GM12878 (cell line): ENCODE results near the gene ATXN1L. TPM values are rescaled to one million over a fixed set of nuclear protein-coding genes. Genes with fewer than 3 reads are reported as not detected.

Experiments
- ATF7 ChIP-seq: fragments of 450-650 bp; IDR thresholded peaks from 2 replicates; pipeline ENCODE4 v1.6.1; 2016; ENCODE audit warnings: low read depth, mild to moderate bottlenecking
- BCL3 ChIP-seq: IDR thresholded peaks from 2 replicates; pipeline ENCODE4 v1.6.1; 2011; ENCODE audit warnings: borderline replicate concordance, low read depth, mild to moderate bottlenecking, moderate library complexity, low read length; ENCODE audit not compliant: insufficient read depth, poor library complexity, severe bottlenecking
- DPF2 ChIP-seq: fragments of 450-650 bp; IDR thresholded peaks from 2 replicates; pipeline ENCODE4 v1.6.1; 2017; ENCODE audit warnings: mild to moderate bottlenecking
- HDAC6 ChIP-seq: fragments of 200-600 bp; sonication (generic); IDR thresholded peaks from one replicate; pipeline ENCODE4 v1.8.0; 2017; ENCODE audit warnings: antibody characterized with exemption; ENCODE audit not compliant: unreplicated experiment
- MLLT1 ChIP-seq: fragments of 450-650 bp; IDR thresholded peaks from 2 replicates; pipeline ENCODE4 v1.6.1; 2016; ENCODE audit warnings: mild to moderate bottlenecking
- MTA2 ChIP-seq: fragments of 450-650 bp; IDR thresholded peaks from 2 replicates; pipeline ENCODE4 v1.6.1; 2016; ENCODE audit warnings: low read depth, mild to moderate bottlenecking, moderate library complexity
- NBN ChIP-seq: fragments of 450-650 bp; IDR thresholded peaks from 2 replicates; pipeline ENCODE4 v1.6.1; 2016
- SKIL ChIP-seq: fragments of 450-650 bp; IDR thresholded peaks from 2 replicates; pipeline ENCODE4 v1.6.1; 2017; ENCODE audit warnings: mild to moderate bottlenecking, low read depth, inconsistent platforms; ENCODE audit not compliant: poor library complexity, severe bottlenecking
- SP1 ChIP-seq: IDR thresholded peaks from one replicate; pipeline ENCODE4 v1.6.1; 2011; ENCODE audit warnings: low read depth, low read length
- SPI1 ChIP-seq: IDR thresholded peaks from 2 replicates; pipeline ENCODE4 v1.6.1; 2011; ENCODE audit warnings: low read depth, mild to moderate bottlenecking, low read length, moderate library complexity, borderline replicate concordance; ENCODE audit not compliant: insufficient read depth
- SRF ChIP-seq, 2 experiments: IDR thresholded peaks; 2 replicates each; pipeline ENCODE4 v1.6.1; 2011; ENCODE audit warnings: low read depth in 2 of 2, low read length in 2 of 2, mild to moderate bottlenecking in 1 of 2, moderate library complexity in 1 of 2
- SUPT20H ChIP-seq: IDR thresholded peaks from 2 replicates; pipeline ENCODE4 v1.6.1; 2011; ENCODE audit warnings: low read depth, mild to moderate bottlenecking, low read length, moderate library complexity, borderline replicate concordance; ENCODE audit not compliant: control insufficient read depth
- TARDBP ChIP-seq: IDR thresholded peaks from 2 replicates; pipeline ENCODE4 v1.6.1; 2016; ENCODE audit warnings: borderline replicate concordance
- TCF12 ChIP-seq: IDR thresholded peaks from 2 replicates; pipeline ENCODE4 v1.6.1; 2011; ENCODE audit warnings: low read depth, mild to moderate bottlenecking, low read length
- ZBTB33 ChIP-seq: fragments of 450-650 bp; IDR thresholded peaks from 2 replicates; pipeline ENCODE4 v1.6.1; 2017; ENCODE audit warnings: mild to moderate bottlenecking
- ZNF207 ChIP-seq: fragments of 450-650 bp; IDR thresholded peaks from 2 replicates; pipeline ENCODE4 v1.6.1; 2014; ENCODE audit warnings: antibody characterized with exemption, mild to moderate bottlenecking, borderline replicate concordance
- ZNF687 ChIP-seq: fragments of 450-650 bp; IDR thresholded peaks from 2 replicates; pipeline ENCODE4 v1.6.1; 2017; ENCODE audit warnings: mild to moderate bottlenecking, moderate library complexity
- polyA plus RNA-seq, 11 experiments: library from polyadenylated mRNA; depleted of rRNA in 4 of 11; unstranded in 6 of 11; stranded (reverse) in 5 of 11; fragments of >200 nt; fragmentation: Nextera tagmentation in 4 of 11; fragmentation: Illumina TruSeq in 1 of 11; extraction: Ambion mirVana in 4 of 11; extraction: Trizol in 1 of 11; gene quantifications; 1 replicate in 1 of 11; 2 replicates in 10 of 11; pipeline versions ENCODE4 v1.2.1 to v1.2.3, GENCODE V29; 2011 to 2016; ENCODE audit warnings: inconsistent platforms in 2 of 11, missing spikeins in 2 of 11, low read depth in 1 of 11
- total RNA-seq, 4 experiments: library from RNA; depleted of rRNA in 3 of 4; stranded (reverse); fragments of >200 nt in 3 of 4; fragmentation: Illumina TruSeq in 1 of 4; extraction: Trizol in 1 of 4; gene quantifications; 2 replicates each; pipeline versions ENCODE4 v1.2.1 to v1.2.3, GENCODE V29; 2013 to 2021

Gene ATXN1L
- total and polyA plus RNA-seq, 10 of the 15 experiments (the other 5 are each of a cell fraction or from before 2014, with no cell fraction given): 1.8 to 14.6 (median 9.2) TPM

GRCh38 chr16:71845639-71846430 lies at the start of gene ATXN1L (continued):
- TF ChIP-seq SKIL: peak; percentile 73
- TF ChIP-seq SRF (IDR thresholded peaks at IDR 0.05; ENCODE audit: low read depth in 2 of 2, low read length in 2 of 2): peak; percentile 63 to 96
- peak; percentile 51 for TF ChIP-seq BCL3
- no peak for TF ChIP-seq SUPT20H
- TF ChIP-seq MTA2: peak; percentile 68; the same call in 1 of the 2 replicates
- 0 out of 2 replicates have a peak, but pooled peaks have one; percentile 41 for TF ChIP-seq TCF12
- no peak; the same call in none of the 2 replicates for TF ChIP-seq ATF7
- TF ChIP-seq MLLT1: 0 out of 2 replicates have a peak, but pooled peaks have one; percentile 63
- TF ChIP-seq HDAC6: no peak
- peak; percentile 94 for TF ChIP-seq SP1
- peak; percentile 77; the same call in 1 of the 2 replicates for TF ChIP-seq DPF2
- TF ChIP-seq ZNF687: 0 out of 2 replicates have a peak, but pooled peaks have one; percentile 45
- peak; percentile 88; the same call in 1 of the 2 replicates for TF ChIP-seq NBN
- no peak for TF ChIP-seq ZBTB33
- peak; percentile 62 for TF ChIP-seq TARDBP
- 0 out of 2 replicates have a peak, but pooled peaks have one; percentile 15 for TF ChIP-seq ZNF207
- 0 out of 2 replicates have a peak, but pooled peaks have one; percentile 5 for TF ChIP-seq SPI1
